IMR-90 (cell line): ENCODE data around the gene TSSC4. TPM values are rescaled to one million over a fixed set of nuclear protein-coding genes. Genes with fewer than 3 reads are reported as not detected.

Experiments used
- ATAC-seq: fragments of 200-7000 bp; cut with Tn5 transposase; 2 replicates; pipeline ENCODE4 v1.9.1; 2020; ENCODE audit warnings: low read depth, mild to moderate bottlenecking, moderate library complexity
- BruUV-seq: library from RNA; stranded (reverse); fragments of 400-500 nt; replicated peaks from 2 replicates; lab custom pipeline; 2021; lab: Mats Ljungman, UMichigan
- CTCF ChIA-PET: fragments of 300-600 bp; formaldehyde crosslinking; extraction: SDS; loops from one replicate; lab custom pipeline; 2021; ENCODE audit warnings: antibody characterized with exemption; lab: Yijun Ruan, JAX
- POLR2A ChIA-PET: fragments of 300-600 bp; sonication (Branson Sonifier 250); formaldehyde crosslinking; loops from one replicate; lab custom pipeline; 2022; ENCODE audit warnings: antibody characterized with exemption; ENCODE audit not compliant: unreplicated experiment; lab: Charles Lee
- DNase-seq: peaks from one replicate; pipeline ENCODE4 v3.0.0; 2013
- H2AFZ ChIP-seq: replicated peaks from 2 replicates; pipeline ENCODE3; 2013; ENCODE audit warnings: low read length, mild to moderate bottlenecking; ENCODE audit not compliant: poor library complexity
- H2AK5ac ChIP-seq: 2 replicates; pipeline ENCODE4 v1.6.1; 2013; ENCODE audit warnings: low read depth, low read length, inconsistent platforms
- H2AK9ac ChIP-seq: replicated peaks from 2 replicates; pipeline ENCODE3; 2013; ENCODE audit warnings: mild to moderate bottlenecking, low read depth, low read length, moderate library complexity; ENCODE audit not compliant: poor library complexity
- H2BK120ac ChIP-seq: 2 replicates; pipeline ENCODE4 v1.6.1; 2013; ENCODE audit warnings: low read depth, low read length, inconsistent platforms
- H2BK15ac ChIP-seq: 3 replicates; pipeline ENCODE4 v1.6.1; 2013; ENCODE audit warnings: low read depth, low read length, inconsistent platforms
- H2BK20ac ChIP-seq: 2 replicates; pipeline ENCODE4 v1.6.1; 2013; ENCODE audit warnings: low read depth, mild to moderate bottlenecking, inconsistent platforms, low read length, moderate library complexity
- H2BK5ac ChIP-seq: 2 replicates; pipeline ENCODE4 v1.6.1; 2013; ENCODE audit warnings: mild to moderate bottlenecking, low read depth, low read length, inconsistent platforms; ENCODE audit not compliant: poor library complexity, severe bottlenecking
- H3K14ac ChIP-seq: replicated peaks from 2 replicates; pipeline ENCODE4 v1.6.1; 2013; ENCODE audit warnings: low read depth, low read length, inconsistent platforms
- H3K18ac ChIP-seq: 2 replicates; pipeline ENCODE4 v1.6.1; 2013; ENCODE audit warnings: low read depth, low read length, control low read depth
- H3K23ac ChIP-seq: 2 replicates; pipeline ENCODE4 v1.6.1; 2013; ENCODE audit warnings: low read depth, low read length, inconsistent platforms
- H3K27ac ChIP-seq: 2 replicates; pipeline ENCODE4 v1.5.1; 2013; ENCODE audit warnings: mild to moderate bottlenecking, control low read depth, low read length; ENCODE audit not compliant: insufficient read depth
- H3K27me3 ChIP-seq: 2 replicates; pipeline ENCODE4 v1.6.1; 2013; ENCODE audit warnings: low read length; ENCODE audit not compliant: control insufficient read depth, insufficient read depth
- H3K36me3 ChIP-seq: 2 replicates; pipeline ENCODE4 v1.6.1; 2013; ENCODE audit warnings: low read length, mixed read lengths; ENCODE audit not compliant: control insufficient read depth, insufficient read depth
- H3K4ac ChIP-seq: 2 replicates; pipeline ENCODE4 v1.6.1; 2013; ENCODE audit warnings: low read depth, low read length, inconsistent platforms
- H3K4me1 ChIP-seq: 2 replicates; pipeline ENCODE4 v1.6.1; 2013; ENCODE audit warnings: low read length, mixed read lengths; ENCODE audit not compliant: control insufficient read depth, insufficient read depth
- H3K4me2 ChIP-seq: 2 replicates; pipeline ENCODE4 v1.6.1; 2013; ENCODE audit warnings: low read depth, mild to moderate bottlenecking, control low read depth, low read length, moderate library complexity
- H3K4me3 ChIP-seq: 2 replicates; pipeline ENCODE4 v1.5.1; 2013; ENCODE audit warnings: low read depth, mild to moderate bottlenecking, control low read depth, low read length, moderate library complexity; ENCODE audit not compliant: insufficient read depth
- H3K56ac ChIP-seq: 2 replicates; pipeline ENCODE4 v1.6.1; 2013; ENCODE audit warnings: low read length, inconsistent platforms; ENCODE audit not compliant: insufficient read depth; ENCODE audit errors: extremely low read depth
- H3K79me1 ChIP-seq, 2 experiments: 2 replicates each; pipeline ENCODE4 v1.6.1; 2013; ENCODE audit warnings: low read length in 2 of 2, inconsistent platforms in 1 of 2, low read depth in 1 of 2
- H3K9ac ChIP-seq: 2 replicates; pipeline ENCODE4 v1.6.1; 2013; ENCODE audit warnings: low read depth, low read length, control low read depth
- H3K9me1 ChIP-seq: 2 replicates; pipeline ENCODE4 v1.6.1; 2013; ENCODE audit warnings: low read length, inconsistent platforms; ENCODE audit not compliant: insufficient read depth
- H3K9me3 ChIP-seq: 2 replicates; pipeline ENCODE4 v1.6.1; 2013; ENCODE audit warnings: low read length; ENCODE audit not compliant: control insufficient read depth, insufficient read depth
- H4K20me1 ChIP-seq: 2 replicates; pipeline ENCODE4 v1.6.1; 2013; ENCODE audit warnings: low read length, inconsistent platforms; ENCODE audit not compliant: insufficient read depth
- H4K5ac ChIP-seq: 2 replicates; pipeline ENCODE4 v1.6.1; 2013; ENCODE audit warnings: mild to moderate bottlenecking, low read depth, low read length, control low read depth
- H4K8ac ChIP-seq, 2 experiments: 2 replicates each; pipeline ENCODE4 v1.6.1; 2013; ENCODE audit warnings: low read depth in 2 of 2, low read length in 2 of 2, control low read depth in 1 of 2, inconsistent platforms in 1 of 2
- H4K91ac ChIP-seq: 2 replicates; pipeline ENCODE4 v1.6.1; 2013; ENCODE audit warnings: low read depth, low read length, inconsistent platforms; ENCODE audit not compliant: insufficient read depth
- BHLHE40 ChIP-seq: fragments of 150-350 bp; IDR thresholded peaks from 2 replicates; pipeline ENCODE4 v1.6.1; 2016; ENCODE audit warnings: mild to moderate bottlenecking, low read depth, low read length
- CEBPB ChIP-seq: IDR thresholded peaks from 2 replicates; pipeline ENCODE4 v1.6.1; 2012; ENCODE audit warnings: low read depth, low read length, improper control_type of control experiment
- CHD1 ChIP-seq: IDR thresholded peaks from 2 replicates; pipeline ENCODE4 v1.6.1; 2012; ENCODE audit warnings: low read depth, low read length, improper control_type of control experiment
- FOS ChIP-seq: fragments of 150-350 bp; IDR thresholded peaks from 2 replicates; pipeline ENCODE4 v1.6.1; 2016; ENCODE audit warnings: low read depth, low read length
- MAFK ChIP-seq: IDR thresholded peaks from 2 replicates; pipeline ENCODE4 v1.6.1; 2012; ENCODE audit warnings: low read depth, low read length, improper control_type of control experiment
- MAZ ChIP-seq: IDR thresholded peaks from 2 replicates; pipeline ENCODE4 v1.6.1; 2012; ENCODE audit warnings: low read depth, mild to moderate bottlenecking, low read length, improper control_type of control experiment, moderate library complexity, borderline replicate concordance
- MXI1 ChIP-seq: IDR thresholded peaks from 2 replicates; pipeline ENCODE4 v1.6.1; 2012; ENCODE audit warnings: low read depth, mild to moderate bottlenecking, low read length, moderate library complexity, borderline replicate concordance
- NFE2L2 ChIP-seq: fragments of 150-350 bp; IDR thresholded peaks from 2 replicates; pipeline ENCODE4 v1.6.1; 2016; ENCODE audit warnings: low read depth, mild to moderate bottlenecking, low read length
- POLR2A ChIP-seq: IDR thresholded peaks from 2 replicates; pipeline ENCODE4 v1.6.1; 2012; ENCODE audit warnings: mild to moderate bottlenecking, low read depth, low read length
- RAD21 ChIP-seq: IDR thresholded peaks from 2 replicates; pipeline ENCODE4 v1.6.1; 2012; ENCODE audit warnings: low read length, improper control_type of control experiment
- RCOR1 ChIP-seq: IDR thresholded peaks from 2 replicates; pipeline ENCODE4 v1.6.1; 2012; ENCODE audit warnings: mild to moderate bottlenecking, low read length, improper control_type of control experiment; ENCODE audit not compliant: insufficient replicate concordance
- RFX5 ChIP-seq: IDR thresholded peaks from 2 replicates; pipeline ENCODE4 v1.8.0; 2012; ENCODE audit warnings: low read depth, mild to moderate bottlenecking, low read length, moderate library complexity
- SMC3 ChIP-seq: fragments of 150-350 bp; IDR thresholded peaks from 2 replicates; pipeline ENCODE4 v1.6.1; 2016; ENCODE audit warnings: low read depth, mild to moderate bottlenecking, antibody characterized with exemption, low read length, moderate library complexity
- USF2 ChIP-seq: fragments of 150-350 bp; IDR thresholded peaks from 2 replicates; pipeline ENCODE4 v1.6.1; 2017; ENCODE audit warnings: mild to moderate bottlenecking, antibody characterized with exemption, low read length, low read depth
- WGBS, 2 experiments: methylation state at CpG; one replicate each; pipeline versions ENCODE4 v1.1.5 to v1.1.7; 2013; ENCODE audit warnings: missing lambda C conversion rate in 2 of 2; ENCODE audit not compliant: insufficient read length in 1 of 2; ENCODE audit errors: extremely low coverage in 2 of 2; 5-methylcytosine and 5-hydroxymethylcytosine counted together
- dilution Hi-C: fragments of 300-500 bp; cut with HindIII; formaldehyde crosslinking; loops from one replicate; pipeline ENCODE4 v1.14.3; 2018; ENCODE audit warnings: low sequenced_read_pairs; ENCODE audit not compliant: unreplicated experiment
- in situ Hi-C: fragments of 300-500 bp; cut with MboI; formaldehyde crosslinking; loops from 3 replicates; pipeline ENCODE4 v1.14.3; 2019; ENCODE audit warnings: low sequenced_read_pairs, inconsistent platforms, mixed read lengths
- intact Hi-C: fragments of 100-400 bp; cut with micrococcal nuclease; formaldehyde crosslinking; loops from 2 replicates; pipeline ENCODE4 v1.10.0; 2022
- polyA plus RNA-seq, 3 experiments: library from polyadenylated mRNA; depleted of rRNA; stranded (reverse); fragments of >200 nt; gene quantifications; 2 replicates each; pipeline ENCODE4 v1.2.3, GENCODE V29; 2012; ENCODE audit warnings: low replicate concordance in 1 of 3
- total RNA-seq: library from RNA; depleted of rRNA; stranded (reverse); fragments of >200 nt; gene quantifications from 2 replicates; pipeline ENCODE4 v1.2.3, GENCODE V29; 2012
- TF ChIP-seq, protein P1 (sequence below): conservative IDR thresholded peaks from 2 replicates; pipeline ENCODE4 v1.5.1; 2012; ENCODE audit warnings: mild to moderate bottlenecking, low read depth, low read length, improper control_type of control experiment
- TF ChIP-seq, protein P2 (sequence below): fragments of 150-350 bp; IDR thresholded peaks from 2 replicates; pipeline ENCODE4 v1.6.1; 2016; ENCODE audit warnings: low read depth, mild to moderate bottlenecking, low read length, moderate library complexity, borderline replicate concordance

TSSC4 gene
- total and polyA plus RNA-seq, 2 of the 4 experiments (the other 2 are of a cell fraction) = 34.9 to 40.0 TPM

DNA sequence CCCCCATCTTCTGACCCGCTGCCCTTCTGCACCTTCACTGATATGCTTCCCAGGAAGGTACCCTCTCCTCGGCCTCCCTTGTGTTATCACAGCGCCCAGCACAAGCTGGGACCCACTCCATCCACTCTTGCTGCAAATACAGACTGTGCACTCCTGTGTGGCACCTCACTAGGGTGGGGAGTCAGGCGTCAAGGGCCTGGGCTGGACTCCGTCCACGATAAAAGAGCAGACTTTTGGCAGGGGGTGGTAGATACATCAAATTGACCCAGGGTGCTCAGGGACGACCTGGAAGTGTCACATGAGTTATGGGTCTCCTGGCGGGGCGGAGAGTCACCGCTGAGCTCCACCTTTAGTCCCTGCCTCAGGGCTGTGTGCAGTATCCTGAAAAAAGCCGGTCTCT lies 42.9 kb downstream of the TSSC4 start:
- no peak overlapping the region for H2AK5ac ChIP-seq
- H3K4me2 ChIP-seq = no peak overlapping the region
- no TSS peak for BruUV-seq
- no peak overlapping the region for H4K91ac ChIP-seq
- no peaks in the 10 kb centered on the region; the same call in 1 of the 2 replicates for H3K9me3 ChIP-seq
- no peaks in the 10 kb centered on the region for H3K9me1 ChIP-seq
- H2AK9ac ChIP-seq = no peak overlapping the region
- in situ Hi-C loops (no loop called here), intact Hi-C loops (no loop called here), dilution Hi-C loops (no loop called here)
- H2BK120ac ChIP-seq = no peak overlapping the region
- no peak overlapping the region for H3K9ac ChIP-seq
- no peak overlapping the region for H3K18ac ChIP-seq
- 100% methylated on average over 1 of the region's 11 CpGs; no CpG with 5 or more reads in 1 of the 2 experiments for WGBS, 2 experiments
- no peak overlapping the region for H4K5ac ChIP-seq
- no peak overlapping the region for H2BK15ac ChIP-seq
- H3K14ac ChIP-seq = no peak overlapping the region
- H3K4ac ChIP-seq = no peak overlapping the region
- no peaks in the 10 kb centered on the region for H3K36me3 ChIP-seq
- H3K23ac ChIP-seq = no peak overlapping the region
- TF ChIP-seq MXI1 (no peak), NFE2L2 (no peak), RFX5 (no peak), MAZ (no peak), RAD21 (no peak), RCOR1 (no peak), CHD1 (no peak), BHLHE40 (no peak), POLR2A (no peak), FOS (no peak), MAFK (no peak), USF2 (no peak), SMC3 (no peak), CEBPB (no peak)
- TF ChIP-seq, protein P1, sequence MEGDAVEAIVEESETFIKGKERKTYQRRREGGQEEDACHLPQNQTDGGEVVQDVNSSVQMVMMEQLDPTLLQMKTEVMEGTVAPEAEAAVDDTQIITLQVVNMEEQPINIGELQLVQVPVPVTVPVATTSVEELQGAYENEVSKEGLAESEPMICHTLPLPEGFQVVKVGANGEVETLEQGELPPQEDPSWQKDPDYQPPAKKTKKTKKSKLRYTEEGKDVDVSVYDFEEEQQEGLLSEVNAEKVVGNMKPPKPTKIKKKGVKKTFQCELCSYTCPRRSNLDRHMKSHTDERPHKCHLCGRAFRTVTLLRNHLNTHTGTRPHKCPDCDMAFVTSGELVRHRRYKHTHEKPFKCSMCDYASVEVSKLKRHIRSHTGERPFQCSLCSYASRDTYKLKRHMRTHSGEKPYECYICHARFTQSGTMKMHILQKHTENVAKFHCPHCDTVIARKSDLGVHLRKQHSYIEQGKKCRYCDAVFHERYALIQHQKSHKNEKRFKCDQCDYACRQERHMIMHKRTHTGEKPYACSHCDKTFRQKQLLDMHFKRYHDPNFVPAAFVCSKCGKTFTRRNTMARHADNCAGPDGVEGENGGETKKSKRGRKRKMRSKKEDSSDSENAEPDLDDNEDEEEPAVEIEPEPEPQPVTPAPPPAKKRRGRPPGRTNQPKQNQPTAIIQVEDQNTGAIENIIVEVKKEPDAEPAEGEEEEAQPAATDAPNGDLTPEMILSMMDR = no peak
- TF ChIP-seq, protein P2, sequence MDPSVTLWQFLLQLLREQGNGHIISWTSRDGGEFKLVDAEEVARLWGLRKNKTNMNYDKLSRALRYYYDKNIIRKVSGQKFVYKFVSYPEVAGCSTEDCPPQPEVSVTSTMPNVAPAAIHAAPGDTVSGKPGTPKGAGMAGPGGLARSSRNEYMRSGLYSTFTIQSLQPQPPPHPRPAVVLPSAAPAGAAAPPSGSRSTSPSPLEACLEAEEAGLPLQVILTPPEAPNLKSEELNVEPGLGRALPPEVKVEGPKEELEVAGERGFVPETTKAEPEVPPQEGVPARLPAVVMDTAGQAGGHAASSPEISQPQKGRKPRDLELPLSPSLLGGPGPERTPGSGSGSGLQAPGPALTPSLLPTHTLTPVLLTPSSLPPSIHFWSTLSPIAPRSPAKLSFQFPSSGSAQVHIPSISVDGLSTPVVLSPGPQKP = no peak
- no peaks in the 10 kb centered on the region for H3K4me1 ChIP-seq
- POLR2A ChIA-PET = no interaction called here
- H2AFZ ChIP-seq = no peak overlapping the region
- no peaks in the 10 kb centered on the region for H3K79me1 ChIP-seq
- H3K56ac ChIP-seq = no peak overlapping the region
- no peak overlapping the region for H2BK5ac ChIP-seq
- peaks cover 45% of the 10 kb centered on the region for H3K27me3 ChIP-seq
- no peak overlapping the region for H3K4me3 ChIP-seq
- no peak overlapping the region for H3K27ac ChIP-seq
- DNase-seq = no peak
- CTCF ChIA-PET = no interaction called here
- no peaks in the 10 kb centered on the region for H4K20me1 ChIP-seq
- no peak overlapping the region for H4K8ac ChIP-seq
- H2BK20ac ChIP-seq = no peak overlapping the region
- ATAC-seq = no peak
